Measurements from ENCODE around the gene NR2E3.
A peak's percentile ranks its signal among the peaks of the same experiment; 100 is the strongest.

The NR2E3 gene

GRCh38 chr15:71804695-71805470 lies 5.5 kb upstream of the NR2E3 start:
- no peak overlapping the region for H3K4me3 Mint-ChIP-seq
- H3K4me1 Mint-ChIP-seq: peaks cover 56% of the 10 kb centered on the region
- H3K27me3 Mint-ChIP-seq (ENCODE audit: low read depth, poor library complexity): peaks cover 14% of the 10 kb centered on the region
- no peak for DNase-seq
- no peak overlapping the region for H3K27ac Mint-ChIP-seq
- no peak for TF ChIP-seq CTCF (IDR thresholded peaks at IDR 0.05)
- peaks cover 4% of the 10 kb centered on the region for H3K9me3 Mint-ChIP-seq
- peaks cover 5% of the 10 kb centered on the region for H3K36me3 Mint-ChIP-seq (ENCODE audit: low read depth)

DNA sequence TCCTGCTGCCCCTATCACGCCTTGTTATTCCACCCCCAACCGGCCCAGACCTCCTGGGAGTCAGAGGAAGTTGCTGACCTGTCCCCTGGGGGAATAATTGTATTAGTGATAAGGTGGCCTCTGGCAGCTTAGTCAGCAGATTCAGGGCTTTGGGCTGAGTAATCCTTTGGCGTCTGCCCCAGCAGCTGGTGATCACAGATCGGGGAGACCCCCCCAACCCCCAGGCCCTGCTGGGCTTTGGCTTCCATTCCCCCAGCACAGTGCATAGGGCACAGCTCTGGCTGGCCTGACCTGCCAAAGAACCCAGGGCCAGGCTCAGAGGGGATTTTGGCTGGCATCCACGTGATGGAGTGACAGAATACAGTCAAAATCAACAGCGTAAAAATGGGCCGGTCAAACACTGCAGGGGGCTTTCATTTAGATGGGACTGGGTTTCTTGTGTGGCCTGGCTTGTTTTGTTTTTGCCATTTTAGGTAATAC lies 3.9 kb upstream of the NR2E3 start:
- H3K9me3 Mint-ChIP-seq: no peaks in the 10 kb centered on the region
- no peak for DNase-seq
- no peak overlapping the region for H3K4me3 Mint-ChIP-seq
- peaks cover 49% of the 10 kb centered on the region for H3K4me1 Mint-ChIP-seq
- H3K27me3 Mint-ChIP-seq (ENCODE audit: low read depth, poor library complexity): peaks cover 8% of the 10 kb centered on the region
- no peak for TF ChIP-seq CTCF (IDR thresholded peaks at IDR 0.05)
- no peaks in the 10 kb centered on the region for H3K36me3 Mint-ChIP-seq (ENCODE audit: low read depth)
- peak overlapping the region; percentile 87 for H3K27ac Mint-ChIP-seq

GRCh38 chr15:71807125-71807629 lies 3.2 kb upstream of the NR2E3 start:
- Mint-ChIP-seq H3K4me3 (peak overlapping the region; percentile 11), H3K27ac (peak overlapping the region; percentile 87), H3K9me3 (no peaks in the 10 kb centered on the region), H3K4me1 (peaks cover 51% of the 10 kb centered on the region), H3K36me3 (ENCODE audit: low read depth) (no peaks in the 10 kb centered on the region), H3K27me3 (ENCODE audit: low read depth, poor library complexity) (peaks cover 8% of the 10 kb centered on the region)
- DNase-seq: peak; percentile 52
- no peak for TF ChIP-seq CTCF (IDR thresholded peaks at IDR 0.05)

- TF ChIP-seq CTCF (IDR thresholded peaks at IDR 0.05): no peak
- Mint-ChIP-seq H3K9me3 (no peaks in the 10 kb centered on the region), H3K4me1 (peaks cover 54% of the 10 kb centered on the region), H3K36me3 (ENCODE audit: low read depth) (no peaks in the 10 kb centered on the region), H3K27me3 (ENCODE audit: low read depth, poor library complexity) (peaks cover 12% of the 10 kb centered on the region), H3K4me3 (peak overlapping the region; percentile 5), H3K27ac (no peak overlapping the region)
- no peak for DNase-seq
Observed at GRCh38 chr15:71807691-71808091, 2.7 kb upstream of the NR2E3 start.

DNA sequence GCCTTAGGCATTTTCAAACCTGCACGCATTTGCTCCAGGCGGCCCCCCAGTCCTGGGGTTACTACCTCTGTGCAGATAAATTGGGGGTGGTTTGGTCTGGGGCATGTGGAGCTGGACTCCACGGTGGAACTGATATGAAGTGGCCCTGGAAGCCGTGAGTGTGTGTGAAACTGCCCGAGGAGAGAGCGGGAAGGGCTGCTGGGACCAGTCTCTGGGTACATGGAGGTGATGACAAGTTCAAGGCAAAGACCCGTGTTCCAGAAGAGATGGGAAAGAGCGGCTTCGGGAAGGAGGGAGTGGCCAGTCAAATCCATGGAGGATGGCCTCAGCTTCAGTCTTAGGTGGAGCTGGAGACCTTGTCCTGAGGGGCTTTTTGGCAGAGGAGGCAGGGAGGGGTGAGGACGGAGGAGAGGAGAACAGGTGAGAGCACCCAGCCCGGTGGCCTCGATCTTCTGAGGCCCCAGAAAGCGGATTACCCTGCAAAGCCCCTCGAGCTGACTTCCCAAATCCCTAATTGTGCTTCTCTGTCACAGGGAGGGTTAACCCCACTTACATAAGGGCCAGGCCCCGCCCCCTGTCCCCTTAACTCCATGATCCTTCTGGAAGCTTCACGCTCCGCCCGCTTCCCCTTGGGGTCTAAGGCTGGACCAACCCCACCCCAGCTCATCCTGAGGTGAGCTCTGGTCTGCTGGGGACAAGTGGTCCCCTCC lies 1.9 kb upstream of the NR2E3 start:
- Mint-ChIP-seq H3K4me1 (peaks cover 54% of the 10 kb centered on the region), H3K9me3 (no peaks in the 10 kb centered on the region), H3K36me3 (ENCODE audit: low read depth) (no peaks in the 10 kb centered on the region), H3K27ac (peak overlapping the region; percentile 33), H3K27me3 (ENCODE audit: low read depth, poor library complexity) (peaks cover 12% of the 10 kb centered on the region), H3K4me3 (no peak overlapping the region)
- TF ChIP-seq CTCF (IDR thresholded peaks at IDR 0.05): no peak
- no peak for DNase-seq

All from nephron progenitor cell (in vitro differentiated cells).